ENCODE results near the gene LRP1B.

LRP1B gene

GRCh38 chr2:140869925-140870324, 1260.9 kb downstream of the LRP1B start:
- TF ChIP-seq ZBTB7A (IDR thresholded peaks at IDR 0.05; ENCODE audit: low read depth) (no peak), USF1 (IDR thresholded peaks at IDR 0.05) (no peak), FOXM1 (IDR thresholded peaks at IDR 0.05; ENCODE audit: borderline replicate concordance, low read depth) (no peak), TEAD4 (IDR thresholded peaks at IDR 0.05) (no peak), TAF1 (IDR thresholded peaks at IDR 0.05; ENCODE audit: low read depth) (no peak), NFIC (IDR thresholded peaks at IDR 0.05) (no peak), MAX (IDR thresholded peaks at IDR 0.05) (no peak), EP300 (IDR thresholded peaks at IDR 0.05; ENCODE audit: borderline replicate concordance) (no peak), REST (IDR thresholded peaks at IDR 0.05; ENCODE audit: low read depth) (no peak), EGR1 (IDR thresholded peaks at IDR 0.05) (no peak), CREB1 (IDR thresholded peaks at IDR 0.05; ENCODE audit: low read depth) (no peak), CEBPB (IDR thresholded peaks at IDR 0.05) (no peak), TCF12 (IDR thresholded peaks at IDR 0.05; ENCODE audit: low read depth) (no peak)

GRCh38 chr2:140869107-140869506, 1261.7 kb downstream of the LRP1B start:
- TF ChIP-seq CREB1 (IDR thresholded peaks at IDR 0.05; ENCODE audit: low read depth) (no peak), USF1 (IDR thresholded peaks at IDR 0.05) (no peak), EGR1 (IDR thresholded peaks at IDR 0.05) (no peak), TAF1 (IDR thresholded peaks at IDR 0.05; ENCODE audit: low read depth) (no peak), FOXM1 (IDR thresholded peaks at IDR 0.05; ENCODE audit: borderline replicate concordance, low read depth) (no peak), CEBPB (IDR thresholded peaks at IDR 0.05) (no peak), NFIC (IDR thresholded peaks at IDR 0.05) (no peak), RAD21 (IDR thresholded peaks at IDR 0.05; ENCODE audit: low read depth) (no peak), REST (IDR thresholded peaks at IDR 0.05; ENCODE audit: low read depth) (no peak), TEAD4 (IDR thresholded peaks at IDR 0.05) (no peak), TCF12 (IDR thresholded peaks at IDR 0.05; ENCODE audit: low read depth) (no peak), MAX (IDR thresholded peaks at IDR 0.05) (no peak), YY1 (IDR thresholded peaks at IDR 0.05; ENCODE audit: low read depth) (no peak)

GRCh38 chr2:140865837-140866236, 1265.0 kb downstream of the LRP1B start:
- TF ChIP-seq CEBPB (IDR thresholded peaks at IDR 0.05), result peak; percentile 86
- no peak for TF ChIP-seq TCF12 (IDR thresholded peaks at IDR 0.05; ENCODE audit: low read depth)

- TF ChIP-seq CEBPB (IDR thresholded peaks at IDR 0.05) (peak; percentile 42; the same call in 1 of the 2 replicates), RAD21 (IDR thresholded peaks at IDR 0.05; ENCODE audit: low read depth) (peak; percentile 77), MAX (IDR thresholded peaks at IDR 0.05) (no peak)
These were observed 1267.1 kb downstream of the LRP1B start for GRCh38 chr2:140863713-140864112.

- TF ChIP-seq TCF12 (IDR thresholded peaks at IDR 0.05; ENCODE audit: low read depth), result no peak
- TF ChIP-seq TAF1 (IDR thresholded peaks at IDR 0.05; ENCODE audit: low read depth), result no peak
- TF ChIP-seq USF1 (IDR thresholded peaks at IDR 0.05), result no peak
- no peak for TF ChIP-seq EP300 (IDR thresholded peaks at IDR 0.05; ENCODE audit: borderline replicate concordance)
- no peak for TF ChIP-seq ZBTB7A (IDR thresholded peaks at IDR 0.05; ENCODE audit: low read depth)
- TF ChIP-seq CEBPB (IDR thresholded peaks at IDR 0.05), result no peak
- no peak for TF ChIP-seq CREB1 (IDR thresholded peaks at IDR 0.05; ENCODE audit: low read depth)
- TF ChIP-seq FOXM1 (IDR thresholded peaks at IDR 0.05; ENCODE audit: borderline replicate concordance, low read depth), result no peak
- no peak for TF ChIP-seq NFIC (IDR thresholded peaks at IDR 0.05)
- TF ChIP-seq EGR1 (IDR thresholded peaks at IDR 0.05), result no peak
- TF ChIP-seq TEAD4 (IDR thresholded peaks at IDR 0.05), result no peak
- TF ChIP-seq RAD21 (IDR thresholded peaks at IDR 0.05; ENCODE audit: low read depth), result no peak
- no peak for TF ChIP-seq REST (IDR thresholded peaks at IDR 0.05; ENCODE audit: low read depth)
- TF ChIP-seq YY1 (IDR thresholded peaks at IDR 0.05; ENCODE audit: low read depth), result no peak
- no peak for TF ChIP-seq MAX (IDR thresholded peaks at IDR 0.05)
These were observed 1268.6 kb downstream of the LRP1B start for GRCh38 chr2:140862181-140862580.

All from Ishikawa (cell line).